ENCODE measurements around the gene DEDD.

DNA sequence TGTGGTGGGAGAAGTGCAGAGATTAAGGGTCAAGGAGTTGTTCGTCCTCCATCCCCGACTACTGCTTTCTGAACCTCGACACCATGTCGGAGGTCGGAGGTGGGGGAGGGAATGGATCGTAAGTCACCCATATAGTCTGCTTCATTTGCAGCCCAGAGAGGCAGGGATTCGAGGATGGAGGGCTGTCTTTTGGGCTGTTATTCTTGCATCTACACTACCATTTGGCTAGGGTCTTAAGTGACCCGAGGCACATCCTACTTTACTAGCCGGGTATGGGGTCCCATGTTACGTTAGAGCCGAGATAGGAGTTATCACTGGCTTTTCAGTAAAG is 27.4 kb upstream of the DEDD start:
- TF ChIP-seq, protein P1, sequence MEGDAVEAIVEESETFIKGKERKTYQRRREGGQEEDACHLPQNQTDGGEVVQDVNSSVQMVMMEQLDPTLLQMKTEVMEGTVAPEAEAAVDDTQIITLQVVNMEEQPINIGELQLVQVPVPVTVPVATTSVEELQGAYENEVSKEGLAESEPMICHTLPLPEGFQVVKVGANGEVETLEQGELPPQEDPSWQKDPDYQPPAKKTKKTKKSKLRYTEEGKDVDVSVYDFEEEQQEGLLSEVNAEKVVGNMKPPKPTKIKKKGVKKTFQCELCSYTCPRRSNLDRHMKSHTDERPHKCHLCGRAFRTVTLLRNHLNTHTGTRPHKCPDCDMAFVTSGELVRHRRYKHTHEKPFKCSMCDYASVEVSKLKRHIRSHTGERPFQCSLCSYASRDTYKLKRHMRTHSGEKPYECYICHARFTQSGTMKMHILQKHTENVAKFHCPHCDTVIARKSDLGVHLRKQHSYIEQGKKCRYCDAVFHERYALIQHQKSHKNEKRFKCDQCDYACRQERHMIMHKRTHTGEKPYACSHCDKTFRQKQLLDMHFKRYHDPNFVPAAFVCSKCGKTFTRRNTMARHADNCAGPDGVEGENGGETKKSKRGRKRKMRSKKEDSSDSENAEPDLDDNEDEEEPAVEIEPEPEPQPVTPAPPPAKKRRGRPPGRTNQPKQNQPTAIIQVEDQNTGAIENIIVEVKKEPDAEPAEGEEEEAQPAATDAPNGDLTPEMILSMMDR (IDR thresholded peaks at IDR 0.05) = no peak
- no peak for TF ChIP-seq POLR2A (IDR thresholded peaks at IDR 0.05)

Data from Peyer's patch (tissue), 4 donors.